SJCRH30 (cell line): Measurements from ENCODE around the gene ADM. TPM values are rescaled to one million over a fixed set of nuclear protein-coding genes. Genes with fewer than 3 reads are reported as not detected.
A peak's percentile ranks its signal among the peaks of the same experiment; 100 is the strongest.

ENCODE experiments used
- DNase-seq, 2 experiments: peaks; one replicate each; pipeline ENCODE4 v3.0.0-alpha.2; 2015 to 2020
- H3K27ac ChIP-seq: fragments of 250-450 bp; sonication (Bioruptor Pico); 2 replicates; pipeline ENCODE4 v1.5.1; 2020; ENCODE audit warnings: mild to moderate bottlenecking, moderate library complexity
- H3K27me3 ChIP-seq: fragments of 250-450 bp; sonication (Bioruptor Pico); 2 replicates; pipeline ENCODE4 v1.5.1; 2020; ENCODE audit warnings: mild to moderate bottlenecking, moderate library complexity
- H3K36me3 ChIP-seq: fragments of 250-450 bp; sonication (Bioruptor Pico); 2 replicates; pipeline ENCODE4 v1.5.1; 2020; ENCODE audit warnings: mild to moderate bottlenecking, moderate library complexity
- H3K4me1 ChIP-seq: fragments of 250-450 bp; sonication (Bioruptor Pico); 2 replicates; pipeline ENCODE4 v1.5.1; 2020; ENCODE audit warnings: mild to moderate bottlenecking, moderate library complexity
- H3K4me3 ChIP-seq: fragments of 250-450 bp; sonication (Bioruptor Pico); 2 replicates; pipeline ENCODE4 v1.5.1; 2020; ENCODE audit warnings: mild to moderate bottlenecking, moderate library complexity
- H3K9me3 ChIP-seq: fragments of 250-450 bp; sonication (Bioruptor Pico); replicated peaks from 2 replicates; pipeline ENCODE4 v1.5.1; 2020; ENCODE audit warnings: mild to moderate bottlenecking, moderate library complexity
- total RNA-seq: library from RNA; depleted of rRNA; stranded (reverse); fragments of >200 nt; shearing (Covaris generic); gene quantifications from 2 replicates; pipeline ENCODE4 v1.2.3, GENCODE V29; 2014

ADM gene
- total RNA-seq, 1 experiment from 2014 or later, result 2.3 TPM

- Histone ChIP-seq H3K9me3 (no peaks in the 10 kb centered on the region), H3K36me3 (no peaks in the 10 kb centered on the region), H3K4me3 (no peak overlapping the region), H3K27ac (no peak overlapping the region), H3K4me1 (no peaks in the 10 kb centered on the region), H3K27me3 (no peaks in the 10 kb centered on the region)
- no peak for DNase-seq
Measured at GRCh38 chr11:10311802-10312201, 6.9 kb downstream of the ADM start.

GRCh38 chr11:10314199-10315072 lies 9.6 kb downstream of the ADM start:
- Histone ChIP-seq H3K4me3 (no peak overlapping the region), H3K27ac (no peak overlapping the region), H3K4me1 (peaks cover 4% of the 10 kb centered on the region; the same call in 1 of the 2 replicates), H3K27me3 (no peaks in the 10 kb centered on the region), H3K36me3 (no peaks in the 10 kb centered on the region), H3K9me3 (no peaks in the 10 kb centered on the region)
- DNase-seq, result no peak

- Histone ChIP-seq H3K27me3 (no peaks in the 10 kb centered on the region), H3K27ac (no peak overlapping the region), H3K36me3 (no peaks in the 10 kb centered on the region), H3K4me1 (peaks cover 4% of the 10 kb centered on the region; the same call in 1 of the 2 replicates), H3K4me3 (no peak overlapping the region), H3K9me3 (no peaks in the 10 kb centered on the region)
- DNase-seq, result no peak
Measured at GRCh38 chr11:10315083-10315482, 10.2 kb downstream of the ADM start.

- Histone ChIP-seq H3K36me3 (no peaks in the 10 kb centered on the region), H3K27ac (no peak overlapping the region), H3K9me3 (no peaks in the 10 kb centered on the region), H3K27me3 (no peaks in the 10 kb centered on the region), H3K4me1 (peaks cover 5% of the 10 kb centered on the region; the same call in 1 of the 2 replicates), H3K4me3 (no peak overlapping the region)
- no peak for DNase-seq
Measured at GRCh38 chr11:10317151-10317755, 12.4 kb downstream of the ADM start.

GRCh38 chr11:10317776-10318526 lies 13.1 kb downstream of the ADM start:
- Histone ChIP-seq H3K9me3 (no peaks in the 10 kb centered on the region), H3K4me3 (no peak overlapping the region), H3K36me3 (no peaks in the 10 kb centered on the region), H3K4me1 (peaks cover 10% of the 10 kb centered on the region; the same call in 1 of the 2 replicates), H3K27ac (no peak overlapping the region), H3K27me3 (no peaks in the 10 kb centered on the region)
- no peak for DNase-seq

DNA sequence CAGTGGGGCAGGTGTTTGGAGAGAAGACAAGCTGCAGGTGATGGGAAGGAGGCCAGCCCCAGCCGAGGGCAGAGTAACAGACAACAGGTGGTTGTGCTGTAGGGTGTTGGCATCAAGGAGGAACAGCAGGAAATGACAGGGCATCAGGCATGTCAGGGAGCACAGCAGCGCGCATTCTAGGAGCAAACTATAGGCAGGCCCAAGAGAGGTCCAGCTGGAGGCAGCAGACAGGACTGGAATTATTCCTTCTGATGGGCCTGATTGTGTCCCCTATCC lies 13.6 kb downstream of the ADM start:
- H3K4me3 ChIP-seq, result no peak overlapping the region
- no peaks in the 10 kb centered on the region for H3K36me3 ChIP-seq
- DNase-seq, result no peak
- H3K27ac ChIP-seq, result no peak overlapping the region
- no peaks in the 10 kb centered on the region for H3K27me3 ChIP-seq
- H3K4me1 ChIP-seq, result peaks cover 10% of the 10 kb centered on the region; the same call in 1 of the 2 replicates
- H3K9me3 ChIP-seq, result no peaks in the 10 kb centered on the region

DNA sequence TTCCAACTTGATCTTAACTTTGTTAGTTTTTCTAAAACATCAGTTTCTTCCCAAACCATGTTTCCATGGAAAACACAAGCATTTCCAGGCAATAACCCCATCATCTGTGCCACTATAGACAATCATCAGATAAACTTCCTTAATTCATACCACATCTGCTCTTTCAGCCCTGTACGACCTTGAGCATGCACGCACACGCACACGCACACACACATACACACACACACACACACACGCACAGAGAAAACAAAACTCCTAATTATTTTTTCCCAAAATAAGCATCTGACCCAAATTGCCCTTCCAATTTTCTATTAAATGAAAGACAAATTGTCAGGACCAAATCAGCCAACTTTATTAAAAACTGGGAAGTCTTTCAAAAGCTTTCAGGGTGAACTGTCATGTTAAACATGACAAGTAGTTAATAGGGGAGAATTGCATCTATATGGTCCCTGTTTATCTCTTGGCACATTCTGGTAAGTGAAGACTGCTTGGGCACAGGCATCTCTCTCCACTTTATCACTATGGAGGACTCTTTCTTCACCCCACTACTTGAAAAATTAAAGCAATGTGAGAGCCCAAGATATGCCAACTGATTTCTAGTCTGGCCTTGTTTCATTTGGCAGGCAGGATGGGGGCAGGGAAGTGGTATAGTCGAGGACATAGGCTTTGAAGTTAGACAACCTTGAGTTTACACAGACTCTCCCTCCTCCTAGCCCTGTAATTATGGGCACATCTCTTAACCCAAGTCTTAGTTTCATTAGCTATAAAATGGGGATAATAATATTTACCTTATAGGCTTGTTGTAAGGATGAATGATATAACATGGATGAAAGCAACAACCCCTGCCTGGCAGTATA lies 15.1 kb downstream of the ADM start:
- Histone ChIP-seq H3K9me3 (no peaks in the 10 kb centered on the region), H3K4me1 (peaks cover 10% of the 10 kb centered on the region; the same call in 1 of the 2 replicates), H3K4me3 (no peak overlapping the region), H3K36me3 (no peaks in the 10 kb centered on the region), H3K27me3 (no peaks in the 10 kb centered on the region), H3K27ac (no peak overlapping the region)
- no peak for DNase-seq

DNA sequence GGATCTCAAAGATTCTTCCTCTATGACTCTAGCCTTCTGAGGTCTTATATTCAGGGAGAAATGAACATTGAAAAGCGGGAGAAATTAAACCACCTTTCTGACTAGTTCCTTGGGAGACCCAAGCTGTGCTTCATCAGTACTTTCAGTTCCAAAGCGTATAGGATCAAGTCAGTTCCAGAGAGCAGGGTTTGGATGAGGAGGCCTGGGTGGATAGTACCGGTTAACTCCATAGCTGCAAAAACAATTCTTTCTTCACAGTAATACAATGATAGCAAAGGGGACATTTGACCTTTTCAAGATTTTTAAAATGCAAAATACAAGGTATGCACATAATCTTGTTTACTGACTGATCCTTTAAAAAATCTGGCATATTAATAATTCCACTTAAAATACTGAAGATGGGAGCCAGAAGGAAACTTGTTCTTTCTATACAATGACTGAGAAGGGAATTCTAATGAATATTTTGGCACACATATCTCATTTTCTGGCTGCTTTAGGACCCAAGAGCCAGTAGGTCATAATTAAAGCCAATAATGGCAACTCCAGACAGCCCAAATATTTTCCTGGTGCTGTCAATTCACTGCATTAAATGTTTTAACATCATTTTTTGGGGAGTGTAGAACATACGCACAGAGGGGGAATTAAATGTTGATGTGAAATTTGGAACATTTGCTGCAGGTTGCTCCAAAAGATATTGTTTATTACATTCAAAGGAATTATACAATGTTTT lies 16.0 kb downstream of the ADM start:
- Histone ChIP-seq H3K4me1 (peaks cover 20% of the 10 kb centered on the region), H3K9me3 (no peaks in the 10 kb centered on the region), H3K27ac (no peak overlapping the region), H3K36me3 (no peaks in the 10 kb centered on the region), H3K4me3 (no peak overlapping the region), H3K27me3 (no peaks in the 10 kb centered on the region)
- no peak for DNase-seq

DNA sequence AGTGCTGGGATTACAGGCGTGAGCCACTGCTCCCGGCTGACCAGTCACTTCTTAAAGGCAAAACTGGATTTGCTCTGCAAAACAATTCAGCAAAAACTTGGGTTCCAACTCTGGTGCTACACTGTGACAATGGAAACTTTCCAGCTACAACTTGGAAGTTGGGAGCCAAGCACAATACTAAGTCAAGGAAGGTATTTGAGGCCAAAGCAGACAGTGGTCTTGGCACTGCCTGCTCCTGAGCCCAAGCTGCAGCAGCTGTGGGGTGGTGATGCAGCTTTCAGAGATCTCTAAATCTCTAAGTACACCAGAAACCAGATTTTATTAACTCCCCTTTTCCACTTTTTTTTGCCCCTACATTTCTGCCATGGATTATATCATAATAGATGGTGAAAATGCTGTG lies 17.5 kb downstream of the ADM start:
- no peaks in the 10 kb centered on the region for H3K36me3 ChIP-seq
- no peak overlapping the region for H3K4me3 ChIP-seq
- H3K27ac ChIP-seq, result peak overlapping the region; percentile 7; the same call in 1 of the 2 replicates
- no peaks in the 10 kb centered on the region for H3K27me3 ChIP-seq
- DNase-seq, result no peak
- H3K9me3 ChIP-seq, result no peaks in the 10 kb centered on the region
- H3K4me1 ChIP-seq, result peaks cover 27% of the 10 kb centered on the region

DNA sequence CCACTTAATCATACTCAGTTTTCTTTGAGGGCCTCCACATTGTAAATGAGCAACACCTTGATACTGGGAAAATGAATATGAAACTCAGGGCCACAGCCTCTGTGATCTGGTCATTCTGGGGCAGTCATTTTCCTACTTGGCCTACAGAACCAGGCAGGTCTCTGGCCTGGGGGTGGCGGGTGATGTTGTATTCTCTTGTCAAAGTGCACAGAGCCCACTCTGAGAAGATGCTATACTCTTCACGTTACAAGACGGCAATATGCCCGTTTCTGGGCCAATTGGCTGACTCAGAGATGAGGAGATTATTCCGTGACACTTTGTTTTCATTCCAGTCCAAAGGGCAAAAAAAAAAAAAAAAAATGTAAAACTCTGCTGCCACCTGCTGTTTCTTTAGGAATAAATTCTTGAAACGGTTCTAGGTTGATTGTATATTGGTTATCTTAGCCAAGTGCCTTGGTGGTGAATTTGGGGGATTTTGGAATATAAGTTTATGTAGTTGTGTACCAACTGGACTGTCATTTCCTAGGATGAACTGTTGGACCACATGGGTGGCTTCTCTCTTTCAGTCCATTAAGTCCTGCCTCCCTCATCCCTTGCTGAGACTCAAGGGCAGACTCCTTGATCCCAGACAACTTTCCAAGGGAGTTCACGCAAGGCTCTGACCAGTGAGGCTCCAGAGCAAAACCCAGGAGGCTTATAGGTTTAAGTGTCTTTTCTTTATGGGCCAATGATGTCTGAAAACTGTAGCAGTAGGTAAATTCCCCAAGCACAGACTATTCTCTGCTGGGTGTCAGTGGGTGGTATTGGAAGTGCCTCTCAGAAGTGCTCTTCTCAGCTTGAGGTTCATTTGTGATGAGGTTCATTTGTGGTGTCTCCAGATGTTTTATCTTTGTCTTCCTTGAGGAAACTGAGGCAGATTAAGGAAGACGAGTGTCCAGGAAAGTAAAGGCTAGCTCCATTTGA lies 18.2 kb downstream of the ADM start:
- H3K4me3 ChIP-seq, result peak overlapping the region; percentile 29
- no peaks in the 10 kb centered on the region for H3K27me3 ChIP-seq
- no peaks in the 10 kb centered on the region for H3K36me3 ChIP-seq
- no peaks in the 10 kb centered on the region for H3K9me3 ChIP-seq
- DNase-seq, result peak; percentile 48 to 83
- peak overlapping the region; percentile 7; the same call in 1 of the 2 replicates for H3K27ac ChIP-seq
- peaks cover 33% of the 10 kb centered on the region for H3K4me1 ChIP-seq

GRCh38 chr11:10323793-10324170 lies 18.9 kb downstream of the ADM start:
- Histone ChIP-seq H3K4me1 (peaks cover 37% of the 10 kb centered on the region), H3K36me3 (no peaks in the 10 kb centered on the region), H3K4me3 (no peak overlapping the region), H3K27ac (no peak overlapping the region), H3K27me3 (no peaks in the 10 kb centered on the region), H3K9me3 (no peaks in the 10 kb centered on the region)
- DNase-seq, result no peak

DNA sequence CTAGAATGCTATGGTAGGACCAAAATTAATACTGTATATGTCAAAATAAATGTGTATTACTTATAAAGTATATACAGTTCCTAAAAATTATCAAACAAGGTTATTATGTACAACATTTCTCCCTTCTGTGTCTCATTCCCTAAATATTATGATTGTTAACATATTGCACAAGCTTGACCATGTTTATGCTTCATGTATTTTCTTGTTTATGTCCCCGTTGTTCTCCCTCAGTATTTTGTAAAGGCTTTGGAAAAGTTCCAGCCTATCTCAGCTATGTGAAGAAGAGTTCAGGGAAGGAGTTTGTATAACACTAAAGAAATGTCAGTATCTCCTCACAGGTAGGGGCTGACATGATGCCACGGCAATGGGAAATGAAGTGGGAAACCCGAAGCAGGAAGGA lies 19.6 kb downstream of the ADM start:
- H3K36me3 ChIP-seq, result no peaks in the 10 kb centered on the region
- H3K4me1 ChIP-seq, result peaks cover 42% of the 10 kb centered on the region
- no peak for DNase-seq
- H3K9me3 ChIP-seq, result no peaks in the 10 kb centered on the region
- H3K27ac ChIP-seq, result no peak overlapping the region
- H3K4me3 ChIP-seq, result no peak overlapping the region
- H3K27me3 ChIP-seq, result no peaks in the 10 kb centered on the region
